Activated T-cell treated with anti-CD3 and anti-CD28 coated beads for 1 hour (primary cell): ENCODE data around the gene CDC25C.
A peak's percentile ranks its signal among the peaks of the same experiment; 100 is the strongest.

Experiments
- DNase-seq: peaks from one replicate; pipeline ENCODE4 v3.0.0-alpha.2; 2020; ENCODE audit warnings: low read depth

The CDC25C gene

DNA sequence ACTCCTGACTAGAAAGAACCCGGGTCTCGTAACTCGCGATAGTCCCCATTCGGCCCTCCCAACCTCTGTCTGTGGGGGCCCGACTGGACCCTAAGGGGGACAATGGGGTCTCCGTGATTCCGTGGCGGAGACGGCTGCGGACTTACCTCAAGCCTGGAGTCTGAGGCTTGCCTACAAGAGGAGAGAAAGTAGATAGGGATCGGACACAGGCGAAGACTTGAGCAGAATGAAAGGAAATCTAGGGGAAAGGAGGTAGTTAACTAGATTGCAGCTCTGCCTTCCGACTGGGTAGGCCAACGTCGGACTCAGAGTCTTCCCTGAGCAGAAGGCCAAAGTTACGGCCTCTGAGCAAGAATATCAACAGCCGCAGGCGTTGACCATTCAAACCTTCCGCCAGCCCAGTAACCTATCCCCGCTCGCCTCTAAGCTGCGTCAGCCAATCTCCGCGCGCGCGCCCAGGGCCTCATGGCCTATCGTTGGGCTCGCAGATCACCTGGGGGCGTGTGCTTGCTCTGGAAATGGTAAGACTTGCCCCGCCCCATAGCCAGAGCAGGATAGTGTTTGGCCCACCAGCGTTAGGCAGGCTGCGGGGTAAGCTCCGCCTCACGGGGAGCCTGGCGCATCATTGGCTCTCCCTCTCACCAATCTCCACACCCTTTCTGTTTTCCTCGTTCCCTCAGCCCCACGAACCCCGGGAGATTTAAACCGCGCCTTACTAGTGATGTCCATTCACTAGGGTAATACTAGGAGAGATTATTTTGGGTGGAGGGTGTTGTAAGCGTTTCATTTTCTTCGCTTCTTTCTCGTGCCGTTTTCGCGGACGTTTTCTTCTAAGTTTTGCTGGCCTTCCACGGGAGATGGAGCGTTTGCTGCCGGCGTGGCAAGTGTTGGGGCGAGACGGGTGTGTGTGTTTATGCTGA is at the start of gene CDC25C:
TSS of gene CDC25C (minus strand) at position 356 of the 920 bp plus-strand sequence. CDS start 624 bp downstream, outside the sequence.
- DNase-seq, result peak; percentile 94

DNA sequence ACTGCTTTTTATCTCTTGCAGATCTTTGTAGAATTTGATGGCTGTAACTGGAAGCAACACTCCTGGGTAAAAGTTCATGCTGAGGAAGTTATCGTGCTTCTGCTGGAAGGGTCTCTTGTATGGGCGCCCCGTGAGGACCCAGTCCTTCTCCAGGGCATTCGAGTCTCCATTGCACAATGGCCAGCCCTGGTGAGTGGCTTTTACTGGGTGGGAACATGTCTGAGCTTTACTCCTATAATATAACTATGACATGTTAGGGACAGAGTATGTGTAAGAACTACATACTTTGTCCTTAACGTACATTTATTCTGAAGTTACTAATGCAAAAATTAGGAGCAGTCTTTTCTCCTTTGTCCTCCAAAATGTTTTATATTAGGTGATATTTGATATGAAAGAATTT is 41.0 kb upstream of the CDC25C start:
- no peak for DNase-seq

DNA sequence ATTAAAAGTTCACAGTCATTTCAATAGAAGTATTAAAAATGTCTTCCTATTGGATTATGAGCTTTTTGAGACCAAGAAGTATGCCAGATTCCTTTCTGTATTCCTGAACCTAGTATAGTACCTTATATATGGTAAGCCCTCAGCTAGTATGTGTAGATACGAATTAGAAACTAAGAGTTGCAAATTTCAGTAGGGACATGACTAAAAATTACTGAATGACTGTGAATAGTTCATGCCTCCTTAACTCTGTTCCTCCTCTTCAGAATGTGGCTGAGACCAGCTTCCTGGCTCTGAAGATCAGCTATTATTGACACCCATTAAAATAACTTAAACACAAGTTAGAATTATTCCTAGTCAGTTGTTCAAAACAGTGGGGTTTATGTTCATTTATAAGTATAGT is 40.6 kb upstream of the CDC25C start:
- DNase-seq, result no peak

DNA sequence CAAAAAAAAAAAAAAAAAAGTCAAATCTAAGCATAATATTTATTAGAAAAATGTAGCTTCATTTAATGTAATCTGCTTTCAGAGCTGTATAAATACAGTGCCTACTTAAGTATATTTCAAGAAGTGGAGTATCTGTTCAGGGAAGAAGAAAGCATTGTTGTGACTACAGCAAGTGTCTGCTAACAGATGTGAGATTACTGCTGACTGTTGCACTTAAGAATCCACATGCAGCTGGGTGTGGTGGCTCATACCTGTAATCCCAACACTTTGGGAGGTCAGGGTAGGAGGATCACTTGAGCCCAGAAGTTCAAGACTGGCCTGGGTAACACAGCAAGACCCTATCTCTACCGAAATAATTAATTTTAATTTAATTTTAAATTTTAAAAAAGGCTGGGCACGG is 39.9 kb upstream of the CDC25C start:
- no peak for DNase-seq

DNA sequence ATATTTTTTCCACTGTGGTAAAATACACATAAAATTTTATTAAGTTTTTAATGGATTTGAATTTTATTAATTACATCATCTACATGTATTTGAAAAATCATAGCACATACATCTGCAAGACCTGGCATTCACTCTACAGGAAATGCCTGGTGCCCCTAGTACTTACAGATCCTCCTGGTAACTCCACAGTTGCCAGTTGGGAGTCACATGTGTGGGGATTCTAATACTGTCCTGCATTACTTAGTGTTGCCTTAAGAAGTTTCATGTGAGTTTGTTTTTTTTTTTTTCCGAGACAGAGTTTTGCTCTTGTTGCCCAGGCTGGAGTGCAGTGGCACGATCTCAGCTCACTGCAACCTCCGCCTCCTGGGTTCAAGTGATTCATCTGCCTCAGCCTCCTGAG is 38.9 kb upstream of the CDC25C start:
- DNase-seq, result no peak

DNA sequence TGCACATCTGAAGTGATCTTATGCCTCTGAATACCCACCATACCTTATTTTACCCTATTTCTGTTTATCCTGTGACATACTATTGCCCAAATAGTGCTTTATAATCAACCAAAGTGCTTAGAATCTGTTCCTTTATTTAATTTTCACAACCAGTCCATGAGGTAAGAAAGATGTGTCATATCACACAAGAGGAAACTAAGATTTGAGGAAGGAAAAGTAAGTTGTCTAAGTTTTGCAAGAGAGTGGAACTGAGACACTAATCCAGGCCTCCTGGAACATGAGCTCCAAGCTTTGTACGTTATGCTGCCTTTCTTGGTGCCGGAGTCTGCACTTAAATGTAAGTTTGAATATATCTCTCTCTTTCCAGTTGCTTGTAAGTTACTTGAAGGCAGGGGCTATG is 38.1 kb upstream of the CDC25C start:
- DNase-seq, result no peak

DNA sequence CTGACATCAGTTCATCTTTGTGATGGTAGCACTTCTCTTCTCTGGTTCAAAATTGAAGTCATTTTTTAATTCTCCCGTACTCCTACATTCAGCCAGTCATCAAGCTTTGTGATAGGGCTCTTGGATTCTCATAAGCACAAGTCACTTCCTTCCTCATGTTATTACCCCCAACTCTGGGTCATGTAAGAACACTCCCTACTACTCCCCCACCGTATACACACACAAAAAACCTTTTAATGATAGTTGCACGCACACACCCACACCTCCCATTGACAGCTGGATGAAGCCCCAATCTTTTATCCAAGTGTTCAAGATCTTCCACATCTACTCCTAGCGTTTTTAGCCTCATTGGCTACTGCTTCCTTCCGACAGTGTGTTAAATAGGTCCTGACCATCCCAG is 37.7 kb upstream of the CDC25C start:
- no peak for DNase-seq

DNA sequence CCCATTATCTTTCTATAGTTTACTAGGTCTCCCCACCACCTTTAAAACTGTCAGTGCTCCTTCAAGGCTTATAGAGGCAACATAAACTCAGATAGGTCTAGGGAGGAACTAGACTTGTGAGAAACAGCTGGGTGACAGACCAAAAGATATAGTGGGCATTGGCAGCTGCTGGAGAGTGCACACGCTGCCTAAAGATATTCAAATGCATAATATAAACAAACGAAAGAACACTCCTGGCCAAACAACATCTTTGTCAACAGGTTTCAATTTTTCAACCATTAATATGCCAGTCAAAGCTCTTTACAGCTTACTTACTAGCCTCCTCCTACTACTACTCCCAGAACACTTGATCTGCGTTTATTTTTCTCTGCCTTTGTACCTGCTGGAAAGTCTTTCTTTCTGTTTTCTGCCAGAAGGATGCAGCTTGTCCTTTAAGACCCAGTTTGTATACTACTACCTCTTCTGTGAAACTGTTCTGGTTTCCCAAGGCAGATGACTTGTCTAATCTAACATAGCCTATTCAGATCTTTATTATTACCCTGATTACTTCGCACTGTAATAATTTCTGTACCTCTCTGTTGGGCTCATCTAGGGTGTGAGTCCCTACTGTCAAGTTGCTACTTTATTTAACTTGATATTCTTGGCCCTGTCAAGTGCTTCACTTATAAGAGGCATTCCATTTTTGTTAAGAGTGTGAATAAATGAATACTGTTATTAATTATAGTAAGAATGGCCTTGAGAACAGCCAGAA is 35.2 kb upstream of the CDC25C start:
- no peak for DNase-seq

DNA sequence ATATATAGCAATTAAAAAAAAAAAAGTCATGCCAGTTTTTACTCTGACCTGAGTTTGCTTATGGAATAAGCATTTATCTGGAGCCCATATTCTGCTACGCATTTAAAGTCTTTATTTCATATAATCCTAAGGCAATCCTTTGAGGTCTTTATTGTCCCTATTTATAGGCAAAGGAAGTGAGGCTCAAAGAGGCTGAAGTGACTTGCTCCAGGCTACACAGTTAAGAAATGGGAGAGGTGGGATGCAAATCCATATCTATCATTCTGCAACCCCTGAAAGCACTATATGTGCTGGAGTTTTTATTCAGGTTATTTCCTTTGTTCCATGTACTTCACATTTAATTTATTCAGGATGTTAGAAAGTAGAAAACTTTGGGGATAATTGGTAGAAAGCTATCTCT is 33.0 kb upstream of the CDC25C start:
- no peak for DNase-seq

DNA sequence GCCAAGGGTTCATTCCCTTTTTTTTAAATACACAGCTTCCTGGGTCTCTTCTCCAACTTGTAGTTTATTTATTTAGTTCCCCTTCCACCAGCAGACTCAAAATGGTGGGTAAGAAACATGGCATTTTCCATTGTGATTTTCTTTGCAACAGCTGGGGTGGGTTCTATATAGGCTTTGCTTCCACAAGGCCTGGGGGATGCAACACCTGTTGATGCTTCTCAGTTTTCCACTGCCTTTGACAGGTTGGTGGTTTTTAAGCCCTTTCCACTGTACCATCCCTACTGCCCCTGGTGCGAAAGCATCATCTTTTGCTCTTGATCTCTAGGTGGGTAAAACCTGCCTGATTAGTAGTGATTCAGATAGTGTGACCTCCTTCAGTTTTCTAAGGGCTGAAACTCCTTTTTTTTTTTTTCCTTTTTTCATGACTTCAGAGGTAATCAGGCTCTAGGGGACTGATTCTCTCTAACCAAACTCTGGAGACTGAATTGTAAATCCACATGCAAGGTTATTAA is 29.4 kb upstream of the CDC25C start:
- DNase-seq, result no peak

DNA sequence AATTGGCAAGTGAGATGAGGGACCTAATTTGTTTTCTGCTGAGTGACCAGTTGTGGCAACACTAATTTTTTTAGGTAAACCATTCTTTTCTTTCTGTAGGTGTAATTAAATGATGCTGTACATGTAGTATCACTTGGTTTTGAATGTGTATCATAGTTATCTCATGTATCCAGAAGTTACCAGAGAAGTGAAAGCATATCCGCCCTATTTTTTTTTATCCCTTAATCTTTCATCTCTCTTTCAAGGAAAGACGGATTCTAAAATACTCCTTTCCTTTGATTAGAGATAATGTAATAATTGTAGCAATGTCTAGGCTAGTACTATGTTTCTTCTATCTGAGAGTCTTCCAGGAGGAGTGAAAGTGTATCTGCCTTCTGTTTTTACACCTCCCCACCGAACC is 28.0 kb upstream of the CDC25C start:
- no peak for DNase-seq

DNA sequence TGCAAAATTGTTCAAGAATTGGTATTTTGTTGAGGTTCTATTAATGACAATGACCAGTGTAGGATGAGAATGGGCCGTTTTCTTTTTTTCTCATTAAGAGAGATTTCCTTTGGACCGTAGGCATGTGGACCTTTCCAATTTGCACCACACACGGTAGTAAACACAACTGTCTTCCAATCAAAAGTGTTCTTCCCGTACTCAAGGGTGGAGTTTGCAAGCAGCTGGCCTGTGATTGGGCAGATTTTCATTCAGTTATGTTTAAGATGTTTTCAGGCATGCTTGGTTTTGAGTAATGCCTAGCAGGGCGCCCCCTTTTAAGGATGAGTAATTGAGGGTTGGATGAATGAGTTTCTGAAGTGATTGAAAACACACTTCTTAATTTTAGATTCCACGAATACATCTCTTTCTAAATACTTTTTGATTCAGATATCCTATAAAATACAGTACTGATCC is 23.3 kb upstream of the CDC25C start:
- DNase-seq, result no peak

DNA sequence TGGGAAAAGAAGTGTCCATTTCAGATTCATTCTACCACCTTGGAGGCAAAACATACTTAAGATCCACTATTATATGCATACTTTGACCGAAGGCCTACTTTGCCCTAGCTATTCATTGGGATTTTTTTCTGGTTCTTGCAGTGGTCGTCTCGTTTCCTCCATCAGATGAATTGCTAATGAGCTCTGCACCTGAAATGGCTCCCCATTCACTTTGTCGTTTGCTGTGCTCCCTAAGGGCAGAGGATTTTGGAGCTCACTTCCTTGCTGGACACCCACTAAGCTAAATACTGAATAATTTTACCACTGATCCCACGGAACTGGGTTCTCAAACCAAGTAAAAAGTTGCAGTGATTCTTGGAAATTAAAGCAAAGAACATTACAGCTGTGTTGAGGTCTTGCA is 22.8 kb upstream of the CDC25C start:
- DNase-seq, result no peak

DNA sequence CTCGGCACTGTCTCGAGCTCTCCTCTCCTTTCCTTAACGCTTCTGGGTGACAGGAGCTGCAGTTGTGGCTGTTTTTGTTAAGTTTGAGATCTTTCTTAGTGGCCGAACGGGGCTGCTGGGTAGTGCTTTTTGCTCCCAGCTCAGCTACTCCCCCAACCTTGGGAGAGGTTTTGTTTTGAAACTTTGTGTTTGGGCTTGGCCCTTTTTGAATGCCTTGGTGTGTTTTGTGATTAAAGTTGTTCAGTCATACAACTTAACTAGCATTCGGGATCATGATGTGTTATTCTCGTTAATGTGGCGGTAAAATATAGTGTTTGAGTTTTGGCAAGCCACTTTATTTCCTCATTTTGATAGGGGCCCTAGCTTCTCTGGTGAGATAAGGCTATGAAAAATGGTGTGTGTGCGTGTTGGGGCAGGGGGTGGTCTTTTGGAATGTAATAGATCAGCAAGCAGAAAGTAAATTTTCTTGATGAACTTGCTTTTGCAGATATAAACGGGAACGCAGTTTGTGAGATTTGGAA is 22.0 kb upstream of the CDC25C start:
- no peak for DNase-seq

DNA sequence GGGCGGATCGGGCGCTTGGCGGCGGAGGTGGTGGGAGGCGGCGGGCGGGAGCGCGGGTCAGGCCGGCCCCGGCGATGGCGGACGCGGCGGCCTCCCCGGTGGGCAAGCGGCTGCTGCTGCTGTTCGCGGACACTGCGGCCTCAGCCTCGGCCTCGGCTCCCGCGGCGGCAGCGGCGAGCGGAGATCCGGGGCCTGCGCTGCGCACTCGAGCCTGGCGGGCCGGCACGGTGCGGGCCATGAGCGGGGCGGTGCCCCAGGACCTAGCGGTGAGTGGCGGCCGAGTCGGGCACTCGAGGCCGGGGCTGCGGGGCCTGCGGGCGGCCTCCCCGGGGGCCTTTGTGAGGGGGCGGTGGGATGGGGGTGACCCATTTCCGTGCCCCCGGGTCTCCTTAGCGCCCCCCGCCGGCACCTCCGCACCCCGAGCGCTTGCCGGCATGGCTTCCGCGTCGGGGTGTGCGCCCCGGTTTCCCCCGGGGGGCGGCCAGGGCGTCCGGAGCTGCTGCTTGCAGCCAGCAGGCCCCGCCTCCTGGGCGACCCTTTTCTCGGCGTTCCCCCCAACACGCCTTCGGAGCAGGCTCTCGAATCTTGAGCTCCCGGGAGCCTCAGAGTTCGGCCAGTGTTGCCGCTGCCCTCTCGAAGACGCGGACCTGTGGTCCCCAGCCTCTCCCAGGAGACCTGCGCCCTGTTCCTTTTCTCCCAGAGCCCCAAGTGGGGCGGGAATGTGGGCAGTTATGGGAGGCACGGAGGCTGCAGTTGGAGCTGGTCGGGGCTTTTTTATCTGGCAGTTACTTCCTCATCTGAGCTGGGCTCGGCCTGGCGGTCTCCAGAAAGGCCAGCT is 21.3 kb upstream of the CDC25C start:
- peak; percentile 61 for DNase-seq

DNA sequence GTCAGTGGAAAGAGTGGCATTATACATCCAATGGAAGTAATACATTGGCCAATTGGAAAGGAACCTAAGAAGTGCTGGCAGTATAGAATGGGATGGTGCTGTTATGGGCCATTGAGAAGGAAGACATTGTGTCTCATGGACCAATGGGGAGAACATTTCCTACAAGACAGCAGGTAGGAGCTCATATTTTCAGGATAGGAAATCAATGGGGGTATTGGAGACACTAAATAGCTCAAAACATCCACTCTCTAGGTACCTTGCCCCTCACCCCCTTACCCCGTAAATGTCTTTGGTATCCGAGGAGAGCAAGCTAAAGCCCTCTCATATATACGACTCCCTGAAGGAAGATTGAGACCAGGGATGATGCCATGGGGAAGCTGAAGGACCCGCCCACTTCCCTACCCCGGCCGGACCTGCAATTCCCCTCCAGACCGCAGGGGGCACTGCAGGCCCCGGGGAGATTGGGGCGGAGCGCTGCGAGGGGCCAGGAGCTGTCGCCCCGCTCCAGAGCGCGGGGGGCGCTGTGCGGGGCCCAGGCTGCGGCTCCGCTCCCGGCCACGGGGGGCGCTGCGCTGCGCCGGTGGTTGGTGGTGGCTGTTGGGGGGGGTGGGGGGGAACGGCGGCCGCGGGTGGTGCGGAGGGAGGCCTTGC is 20.6 kb upstream of the CDC25C start, which contains the start of gene KDM3B:
TSS of gene KDM3B (plus strand) at position 615 of the 651 bp plus-strand sequence. CDS start 111 bp downstream, outside the sequence.
- peak; percentile 85 for DNase-seq

DNA sequence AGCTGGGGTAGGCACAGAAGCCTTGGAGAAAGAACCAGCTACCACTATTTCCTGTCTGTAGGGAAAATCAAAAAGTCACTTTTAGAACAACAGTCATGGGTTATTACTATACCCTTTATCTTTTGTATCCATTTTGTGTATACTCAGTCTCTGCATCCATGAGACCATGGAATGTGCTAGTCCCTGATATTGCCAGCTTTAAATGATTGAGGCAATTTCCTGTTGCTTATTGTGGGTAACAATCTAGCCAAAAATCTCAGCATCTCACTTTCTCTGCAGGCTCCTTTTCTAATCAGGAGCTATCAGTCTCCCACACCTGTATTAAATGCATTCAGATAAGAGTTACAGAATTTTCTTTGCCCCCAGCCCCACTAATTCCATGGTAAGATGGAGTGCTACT is 19.9 kb upstream of the CDC25C start:
- no peak for DNase-seq

DNA sequence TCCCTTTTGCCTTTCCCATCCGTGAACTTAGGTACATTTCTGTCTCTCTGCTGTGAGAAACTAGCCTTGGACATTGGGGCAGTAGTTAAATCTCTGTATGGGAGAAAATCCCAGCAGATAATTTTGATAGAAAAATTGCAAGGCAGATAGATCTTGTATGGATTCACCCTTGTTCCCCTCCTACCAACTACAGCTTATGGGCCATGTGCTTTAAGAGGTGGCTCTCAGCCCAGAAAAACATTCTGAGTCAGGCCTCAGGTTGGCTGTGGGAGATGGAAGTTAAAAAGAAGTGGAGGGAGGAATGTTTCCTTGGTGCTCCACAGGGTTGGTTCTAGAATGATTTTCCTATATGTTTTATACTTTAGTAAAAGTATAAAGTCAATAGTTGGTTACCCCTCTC is 19.5 kb upstream of the CDC25C start:
- no peak for DNase-seq

DNA sequence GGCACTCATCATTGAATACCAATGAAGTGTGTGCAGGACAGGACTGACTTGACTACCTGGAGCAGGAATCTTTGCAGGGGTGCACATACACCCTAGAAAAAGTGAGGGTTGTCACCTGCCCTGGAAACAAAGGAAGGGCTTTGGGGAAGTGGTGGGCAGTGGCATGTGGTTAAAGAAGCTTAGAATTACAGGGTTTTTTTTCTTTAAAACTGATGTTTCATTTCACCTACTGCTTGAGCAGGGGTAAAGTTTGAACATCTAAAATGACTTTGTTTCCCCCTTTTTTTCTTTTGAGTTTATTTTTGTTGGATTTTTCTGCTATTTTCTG is 18.9 kb upstream of the CDC25C start:
- DNase-seq, result no peak

DNA sequence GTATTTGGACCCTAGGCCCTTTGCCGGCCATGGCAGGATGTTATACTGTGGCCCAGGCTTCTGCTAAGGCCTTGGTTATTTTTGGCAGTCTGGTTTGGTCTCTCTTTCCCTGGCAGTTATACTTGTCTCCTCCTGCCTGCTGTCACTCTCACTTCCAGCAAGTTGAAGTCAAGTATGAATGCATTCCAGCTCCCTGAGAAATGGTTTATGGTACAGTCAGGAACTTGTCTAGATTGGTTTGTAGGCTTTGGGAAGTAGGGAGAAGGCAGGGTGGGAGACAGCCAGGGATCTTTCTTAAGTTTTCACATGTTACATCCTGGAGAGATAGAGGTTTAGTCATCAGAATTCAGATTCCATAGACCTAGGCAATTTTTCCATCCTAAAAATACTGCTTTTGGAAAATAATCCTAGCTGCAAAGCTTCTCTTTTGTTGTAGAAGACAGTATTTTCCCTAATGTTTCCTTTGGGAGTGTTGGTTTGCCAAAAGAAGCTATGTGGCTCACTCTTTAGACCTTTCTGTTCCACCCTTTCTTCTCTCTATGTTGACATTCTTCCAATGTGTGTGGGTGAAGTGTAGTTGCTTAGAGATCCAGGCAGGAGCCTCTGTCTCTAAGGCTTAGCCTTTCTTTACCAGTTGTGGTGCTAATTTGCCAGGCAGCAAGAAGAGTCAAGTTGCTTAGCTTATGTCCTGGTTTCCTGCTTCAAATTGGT is 18.4 kb upstream of the CDC25C start:
- DNase-seq, result no peak

DNA sequence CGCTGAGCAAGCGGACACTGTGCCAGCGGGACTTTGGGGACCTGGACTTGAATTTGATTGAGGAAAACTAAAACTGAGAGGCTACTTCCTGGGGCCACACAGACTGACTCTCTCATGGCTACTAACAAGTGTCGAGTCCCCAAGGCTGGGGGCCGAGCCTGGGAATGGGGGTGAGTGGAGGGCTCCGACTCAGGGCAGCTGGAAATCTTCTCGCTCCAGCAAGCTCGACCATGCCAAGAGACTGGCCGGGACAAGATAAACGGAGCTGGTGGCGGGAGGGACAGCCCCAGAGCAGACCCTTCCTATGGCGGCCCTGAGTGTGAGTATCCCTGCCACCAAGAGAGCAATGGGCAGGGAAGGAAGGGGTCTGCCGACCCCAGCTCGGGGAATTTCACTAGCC is 15.3 kb upstream of the CDC25C start:
- DNase-seq, result no peak
